GM19351 (cell line): Measurements from ENCODE around the gene ADIPOR2.

Experiments used
- ATAC-seq: cut with Tn5 transposase; IDR thresholded peaks from one replicate; pipeline ENCODE4 v1.9.1; 2021; ENCODE audit warnings: mild to moderate bottlenecking, moderate library complexity; ENCODE audit not compliant: unreplicated experiment

The ADIPOR2 gene

GRCh38 chr12:1826867-1827705, 136.2 kb downstream of the ADIPOR2 start:
- ATAC-seq, result no peak

- ATAC-seq, result no peak
These were observed 137.2 kb downstream of the ADIPOR2 start for GRCh38 chr12:1827826-1828805.

- ATAC-seq, result no peak
These were observed 138.0 kb downstream of the ADIPOR2 start for GRCh38 chr12:1828856-1829255.

GRCh38 chr12:1829306-1829900, 138.5 kb downstream of the ADIPOR2 start:
- no peak for ATAC-seq

GRCh38 chr12:1830401-1830845, 139.6 kb downstream of the ADIPOR2 start:
- ATAC-seq, result no peak

GRCh38 chr12:1830981-1831963, 140.4 kb downstream of the ADIPOR2 start:
- no peak for ATAC-seq

- ATAC-seq, result no peak
These were observed 142.1 kb downstream of the ADIPOR2 start for GRCh38 chr12:1832801-1833595.

GRCh38 chr12:1833596-1834028, 142.7 kb downstream of the ADIPOR2 start:
- no peak for ATAC-seq

GRCh38 chr12:1834186-1834925, 143.5 kb downstream of the ADIPOR2 start:
- ATAC-seq, result no peak

GRCh38 chr12:1835211-1836131, 144.6 kb downstream of the ADIPOR2 start:
- no peak for ATAC-seq

GRCh38 chr12:1836241-1836803, 145.5 kb downstream of the ADIPOR2 start:
- no peak for ATAC-seq

- ATAC-seq, result no peak
These were observed 146.1 kb downstream of the ADIPOR2 start for GRCh38 chr12:1836854-1837421.

- ATAC-seq, result no peak
These were observed 146.8 kb downstream of the ADIPOR2 start for GRCh38 chr12:1837541-1838204.
